ENCODE measurements around the gene NRG3.
"Not testable (repeated sequence)": the region's sequence is repeated elsewhere in the genome, so short reads cannot be mapped to it uniquely, and the experiment has no call there.

The NRG3 gene

DNA sequence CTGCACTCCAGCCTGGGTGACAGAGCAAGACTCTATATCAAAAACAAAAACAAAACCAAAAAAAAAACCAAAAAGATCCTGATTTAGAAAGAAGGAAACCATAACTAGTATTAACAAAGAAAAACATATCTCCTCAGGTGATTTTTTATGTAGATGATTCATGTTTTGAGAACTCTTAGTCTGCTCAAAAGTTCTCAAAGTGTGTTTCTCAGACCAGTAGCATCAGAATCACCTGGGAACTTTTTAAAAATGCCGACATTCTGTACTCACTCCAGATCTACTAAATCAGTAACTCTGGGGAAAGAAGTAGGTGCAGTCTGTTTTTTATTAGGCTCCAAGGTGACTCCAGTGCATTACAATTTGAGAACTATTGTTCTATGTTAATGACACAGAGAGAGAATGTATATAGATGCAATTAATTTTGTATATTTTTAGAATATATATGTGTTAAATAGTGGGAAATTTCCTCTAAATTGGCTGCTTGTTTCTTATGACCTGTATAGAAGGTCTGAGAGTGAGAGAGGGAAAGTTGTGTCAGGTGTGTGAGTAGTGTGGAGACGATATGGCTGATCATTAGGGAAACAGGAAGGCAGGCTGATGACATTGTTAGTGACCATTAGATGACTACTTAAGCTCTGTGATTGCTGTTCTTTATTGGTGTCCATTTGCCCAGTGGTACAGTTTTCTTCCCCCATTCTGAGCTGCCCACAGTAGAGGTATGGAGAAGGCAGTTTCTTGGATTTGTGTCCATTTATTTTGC, 1075.0 kb downstream of the NRG3 start:
- no peak for DNase-seq

DNA sequence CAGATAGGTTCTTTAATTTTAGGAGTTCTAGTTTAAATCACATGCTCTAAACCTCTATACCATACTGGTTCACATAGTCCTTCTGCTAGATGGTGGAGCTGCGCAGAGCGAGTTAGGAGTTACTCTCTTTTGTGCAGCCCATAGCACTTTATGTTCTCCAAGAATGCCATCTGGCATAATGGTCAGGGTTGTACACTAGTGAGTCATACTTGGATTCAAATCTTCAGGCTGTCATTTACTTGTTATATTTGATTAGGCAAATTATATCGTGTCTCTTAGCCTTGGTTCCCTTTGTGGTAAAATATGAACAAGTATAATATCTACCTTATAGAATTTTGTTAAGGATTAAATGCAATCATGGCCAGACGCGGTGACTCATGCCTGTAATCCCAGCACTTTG, 1078.3 kb downstream of the NRG3 start:
- no peak for DNase-seq

DNA sequence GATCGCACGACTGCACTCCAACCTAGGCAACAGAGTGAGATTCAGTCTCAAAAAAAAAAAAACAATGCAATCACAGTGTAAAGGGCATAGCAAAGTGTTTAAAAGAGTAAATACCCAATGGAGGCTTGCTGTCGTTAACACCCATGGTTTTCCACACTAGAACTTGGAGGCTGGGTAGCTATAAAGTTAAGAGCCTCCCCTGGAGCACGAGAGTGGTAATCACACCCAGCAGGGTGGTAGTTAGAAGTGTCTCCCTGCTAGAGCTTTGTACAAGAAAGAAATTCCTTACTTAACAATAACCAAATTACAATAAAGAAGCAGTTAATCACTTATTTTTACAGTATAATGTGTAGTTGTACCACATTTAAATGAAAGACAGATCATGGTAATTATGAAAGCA, 1078.9 kb downstream of the NRG3 start:
- no peak for DNase-seq

DNA sequence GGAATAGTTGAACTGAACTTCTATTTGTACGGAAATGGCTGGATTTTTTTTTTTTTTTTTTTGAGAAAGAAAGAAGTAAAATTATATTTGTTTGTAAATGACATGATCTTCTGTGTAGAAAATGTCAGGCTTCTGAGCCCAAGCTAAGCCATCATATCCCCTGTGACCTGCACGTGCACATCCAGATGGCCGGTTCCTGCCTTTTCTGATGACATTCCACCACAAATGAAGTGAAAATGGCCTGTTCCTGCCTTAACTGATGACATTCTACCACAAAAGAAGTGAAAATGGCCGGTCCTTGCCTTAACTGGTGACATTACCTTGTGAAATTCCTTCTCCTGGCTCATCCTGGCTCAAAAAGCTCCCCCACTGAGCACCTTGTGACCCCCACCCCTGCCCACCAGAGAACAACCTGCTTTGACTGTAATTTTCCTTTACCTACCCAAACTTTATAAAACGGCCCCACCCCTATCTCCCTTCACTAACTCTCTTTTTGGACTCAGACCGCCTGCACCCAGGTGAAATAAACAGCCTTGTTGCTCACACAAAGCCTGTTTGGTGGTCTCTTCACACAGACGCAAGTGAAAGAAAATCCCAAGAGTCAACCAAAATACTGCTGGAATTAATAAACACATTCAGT, 1085.5 kb downstream of the NRG3 start:
- not testable (repeated sequence) for DNase-seq

DNA sequence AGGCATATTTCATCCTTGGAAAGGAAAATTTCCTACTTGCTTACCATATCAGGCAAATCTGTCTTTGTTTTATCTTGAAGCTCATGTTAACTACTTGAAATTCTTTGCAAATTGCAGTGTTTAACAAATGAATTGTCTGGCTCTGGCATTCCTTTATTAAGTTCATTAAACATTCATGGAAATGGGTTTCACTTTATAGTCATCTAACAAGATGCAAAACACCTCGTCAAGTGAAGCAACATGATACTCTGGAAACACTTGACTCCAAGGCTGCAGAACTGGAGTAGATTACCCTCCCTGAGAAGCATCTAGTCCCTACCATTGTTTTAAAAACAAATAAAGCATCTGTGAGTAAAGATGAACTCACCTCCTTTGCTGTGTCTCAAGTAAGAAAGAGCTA, 1086.9 kb downstream of the NRG3 start:
- DNase-seq: no peak

DNA sequence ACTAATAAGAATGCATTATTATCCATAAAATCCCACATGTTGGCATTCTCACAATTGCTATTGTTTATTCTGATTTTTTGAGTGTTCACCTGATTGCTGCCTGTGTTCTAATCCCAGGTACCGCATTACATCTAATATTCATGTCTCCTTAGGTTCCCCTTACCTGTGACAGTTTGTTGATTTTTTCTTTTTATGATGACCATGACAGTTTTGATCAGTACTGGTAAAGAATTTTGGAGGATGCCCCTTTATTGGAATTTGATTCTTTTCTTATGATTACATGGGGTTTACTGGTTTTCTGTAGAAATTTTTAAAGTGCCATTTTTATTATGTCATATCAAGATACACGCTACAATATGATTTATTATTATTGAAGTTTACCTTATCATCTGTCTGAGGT, 1091.1 kb downstream of the NRG3 start:
- no peak for DNase-seq

DNA sequence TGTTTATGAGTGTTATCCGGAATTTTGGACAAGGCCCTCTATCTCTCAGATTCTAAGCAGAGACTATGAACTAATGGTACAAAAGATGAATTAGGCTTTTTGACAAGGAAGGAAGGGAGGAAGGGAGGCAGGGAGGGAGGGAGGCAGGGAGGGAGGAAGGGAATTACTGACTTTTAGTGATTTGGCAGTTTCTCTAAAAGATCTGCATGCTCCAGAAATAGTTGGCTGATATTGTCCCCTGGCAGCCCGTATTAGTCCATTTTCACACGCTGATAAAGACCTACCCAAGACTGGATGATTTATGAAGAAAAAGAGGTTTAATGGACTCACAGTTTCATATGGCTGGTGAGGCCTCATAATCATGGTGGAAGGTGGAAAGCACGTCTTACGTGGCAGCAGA, 1093.5 kb downstream of the NRG3 start:
- DNase-seq: no peak

DNA sequence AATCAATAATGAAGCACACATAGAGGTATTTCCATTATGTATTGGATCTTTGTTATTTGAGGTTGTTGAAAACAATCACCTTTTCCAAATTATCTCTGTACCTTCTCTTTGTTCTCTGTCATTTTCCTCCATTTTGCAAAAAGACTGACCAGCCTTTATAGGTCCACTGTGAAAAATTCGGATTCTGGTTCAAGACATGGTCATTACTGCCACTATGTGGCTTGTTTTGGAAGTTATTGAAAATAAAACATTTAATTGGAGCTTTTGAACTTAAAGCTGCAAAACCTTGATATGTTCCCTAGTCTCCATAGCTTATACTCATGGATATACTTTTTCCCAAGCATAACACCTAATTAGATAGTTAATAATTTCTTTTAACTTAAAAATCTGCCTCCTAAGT, 1094.4 kb downstream of the NRG3 start:
- no peak for DNase-seq

DNA sequence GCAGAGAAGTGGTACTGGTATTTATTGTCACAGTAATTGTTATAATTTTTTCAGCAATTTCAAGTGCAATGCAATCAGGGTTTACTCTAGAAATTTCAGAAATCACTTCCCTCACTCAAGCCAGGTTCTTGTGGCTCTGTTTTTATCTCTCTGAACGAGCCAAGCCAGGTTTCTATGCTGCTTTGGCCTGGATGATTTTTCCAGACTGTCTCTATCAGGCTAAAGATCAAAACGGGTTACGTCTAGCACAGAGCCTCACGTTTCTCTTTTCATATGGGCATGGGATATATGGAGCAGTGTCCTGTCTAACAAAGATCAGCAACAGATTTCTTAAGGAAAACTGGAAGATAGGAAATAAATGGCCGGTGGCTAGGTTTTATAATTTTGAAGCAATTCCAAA, 1105.3 kb downstream of the NRG3 start:
- no peak for DNase-seq

DNA sequence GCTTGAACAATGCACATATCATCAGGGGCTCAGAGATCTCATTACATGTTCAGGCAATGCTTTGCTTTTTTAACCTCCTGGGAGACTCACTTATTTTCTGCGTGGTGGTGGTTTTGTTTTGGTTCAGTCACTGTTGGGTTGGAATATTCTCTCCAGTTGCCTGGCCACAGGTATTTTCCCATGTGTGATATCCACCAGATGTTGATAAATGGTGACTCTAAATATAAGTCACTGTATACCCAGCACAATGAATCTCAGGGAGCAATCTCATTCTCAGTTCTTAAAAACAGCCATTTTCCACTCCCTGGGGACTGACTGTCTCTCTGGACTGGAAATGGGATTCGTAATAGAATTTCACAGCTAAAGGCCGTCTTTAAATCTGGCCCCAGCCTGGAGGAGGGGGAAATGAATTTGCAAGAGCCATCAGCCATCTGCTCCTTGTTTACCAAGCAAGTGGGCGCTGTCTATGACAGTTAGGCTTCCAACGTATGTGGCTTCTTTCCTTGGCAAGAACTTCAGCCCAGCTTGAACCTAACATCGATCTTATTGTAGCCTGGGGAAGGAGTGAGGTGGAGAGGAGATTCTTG, 1106.2 kb downstream of the NRG3 start:
- DNase-seq: no peak

DNA sequence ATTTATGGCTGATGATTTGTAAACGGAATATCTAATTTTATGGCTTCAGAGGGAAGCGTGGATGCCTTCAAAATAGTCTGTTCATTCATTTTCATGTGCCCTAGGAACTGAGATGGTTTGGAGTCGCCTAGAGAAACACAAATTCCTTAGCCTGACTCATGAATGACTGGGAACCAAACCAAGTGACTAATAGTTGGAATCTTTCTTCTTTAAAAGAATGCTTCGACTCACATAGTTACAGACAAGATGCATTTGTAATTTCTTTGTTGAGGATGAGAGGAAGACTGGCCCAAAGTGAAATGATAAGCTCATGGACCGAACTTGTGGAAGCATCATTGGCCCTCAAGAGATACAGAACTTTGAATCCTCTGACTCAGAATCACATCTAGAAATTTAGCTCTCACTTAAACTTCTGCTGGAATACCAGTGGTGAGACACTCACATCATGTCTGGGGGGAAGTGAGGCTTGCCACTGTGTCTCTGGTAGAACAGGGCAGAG, 1107.2 kb downstream of the NRG3 start:
- no peak for DNase-seq

DNA sequence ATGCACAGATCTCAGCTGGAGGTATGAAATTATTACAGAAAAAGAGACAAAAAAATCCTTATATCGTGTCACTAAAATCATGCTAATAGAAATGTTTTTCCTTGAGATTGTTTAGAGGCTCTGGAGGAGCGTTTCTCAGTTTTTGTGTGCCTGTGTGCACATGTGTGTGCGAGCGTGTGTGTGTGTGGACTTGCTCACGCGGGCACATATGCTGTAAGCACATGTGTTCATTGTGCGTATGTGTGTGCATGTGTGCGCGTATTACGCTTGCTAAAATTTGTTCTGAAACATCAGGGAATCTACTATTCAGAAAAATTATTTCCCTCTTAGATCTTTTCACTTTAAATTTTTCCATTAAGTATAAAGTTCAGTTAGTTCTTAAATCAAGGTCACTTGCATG, 1111.2 kb downstream of the NRG3 start:
- DNase-seq: no peak

DNA sequence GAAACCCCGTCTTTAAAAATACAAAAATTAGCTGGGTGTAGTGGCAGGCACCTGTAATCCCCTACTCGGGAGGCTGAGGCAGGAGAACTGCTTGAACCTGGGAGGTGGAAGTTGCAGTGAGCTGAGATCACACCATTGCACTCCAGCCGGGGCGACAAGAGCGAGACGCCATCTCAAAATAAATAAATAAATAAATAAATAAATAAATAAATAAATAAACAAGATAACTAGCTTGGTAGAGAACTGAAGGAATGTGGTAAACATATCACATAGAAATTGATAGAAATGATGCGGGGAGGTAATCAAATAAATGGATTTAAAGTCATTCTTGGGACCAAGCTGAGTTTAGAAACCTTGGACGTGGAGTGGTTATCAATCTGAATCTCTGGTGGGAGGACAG, 1131.5 kb downstream of the NRG3 start:
- not testable (repeated sequence) for DNase-seq

DNA sequence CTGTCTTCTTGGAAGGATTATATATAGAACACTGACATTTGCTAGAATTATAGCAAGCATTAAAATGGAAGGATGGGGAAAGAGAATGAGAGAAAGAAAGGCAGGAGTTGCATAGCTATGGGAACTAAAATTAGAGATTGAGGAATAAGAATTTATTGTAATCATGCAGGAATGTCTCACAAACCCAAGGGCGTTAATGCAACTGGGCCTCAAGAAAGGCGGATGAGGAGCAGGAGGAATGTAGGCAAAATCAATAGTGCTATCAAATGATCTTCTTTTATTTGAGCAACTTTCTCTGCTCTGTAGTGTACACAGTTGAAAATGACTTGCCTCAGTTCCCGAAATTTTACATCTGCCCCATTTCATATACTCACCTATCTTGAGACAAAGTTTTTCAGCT, 1132.5 kb downstream of the NRG3 start:
- no peak for DNase-seq

DNA sequence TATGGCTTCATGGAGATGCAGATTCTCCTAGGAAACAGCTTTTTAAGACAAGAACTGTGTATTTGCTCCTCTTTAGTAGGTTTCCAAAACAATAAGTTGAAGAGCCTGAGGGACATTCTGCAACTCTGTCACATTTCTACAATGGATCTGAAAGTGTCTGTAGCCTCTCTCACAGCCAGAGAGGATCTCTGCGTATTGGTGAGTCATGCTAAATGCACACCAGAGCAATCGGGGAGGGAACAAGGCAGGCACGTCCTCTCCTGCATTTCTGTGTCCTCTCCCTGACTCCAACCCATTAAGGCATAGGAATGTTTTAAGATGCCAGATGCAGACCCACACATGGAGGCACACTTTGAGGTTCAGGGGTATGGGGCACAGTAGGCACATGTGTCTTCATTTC, 1137.9 kb downstream of the NRG3 start:
- no peak for DNase-seq

DNA sequence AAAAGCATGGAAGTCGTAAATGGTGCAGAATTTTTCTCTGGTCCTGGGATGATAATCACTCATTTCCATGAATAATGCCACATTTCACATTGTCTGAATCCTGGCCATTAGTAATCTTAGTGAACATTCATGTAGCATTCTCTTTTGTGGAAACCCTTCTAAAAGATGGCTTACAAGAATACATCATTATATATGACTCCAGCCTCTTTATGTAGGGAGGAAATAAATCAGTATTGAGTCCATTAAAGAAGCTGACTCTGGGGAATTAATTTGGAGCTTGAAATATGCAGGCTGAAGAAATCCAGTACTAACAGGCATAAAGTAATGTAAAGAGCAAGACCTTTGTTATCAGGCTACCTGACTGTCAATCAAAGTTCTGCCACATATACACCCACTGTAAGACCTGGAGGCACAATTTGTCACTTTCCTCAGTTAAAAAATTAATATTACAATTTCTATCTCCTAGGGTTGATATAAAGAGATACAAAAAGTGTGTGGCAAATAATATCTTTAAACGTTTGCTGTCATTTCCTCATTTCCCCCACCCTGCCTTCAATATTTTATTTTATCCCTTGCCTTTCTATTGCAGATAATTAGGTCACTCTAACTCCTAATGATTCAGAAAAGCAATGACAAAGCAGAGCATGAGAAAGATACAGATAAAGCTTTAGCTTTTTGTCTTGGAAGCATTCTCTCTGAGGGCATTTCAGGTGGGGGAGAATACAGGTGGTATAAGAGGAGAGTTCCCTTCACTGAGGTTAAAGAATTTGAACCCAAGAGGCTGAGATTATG, 1142.3 kb downstream of the NRG3 start:
- no peak for DNase-seq

DNA sequence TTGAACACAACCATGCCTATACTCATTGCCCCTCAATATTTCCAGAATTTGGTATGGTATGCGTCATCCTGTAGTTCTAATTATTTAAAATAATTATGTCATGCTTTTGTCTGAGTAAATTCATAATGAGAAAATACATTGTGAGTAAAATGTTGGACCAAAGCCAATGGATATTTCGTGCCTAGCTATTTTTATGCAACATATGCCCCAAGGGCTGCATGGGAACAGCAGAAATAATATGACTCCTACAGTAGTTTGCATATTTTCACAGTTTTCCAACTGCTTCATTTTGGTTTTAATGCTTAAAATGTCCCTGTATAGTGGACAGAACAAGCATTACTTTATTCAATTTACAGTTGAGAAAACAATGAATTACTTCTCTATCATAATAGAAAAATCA, 1148.7 kb downstream of the NRG3 start:
- DNase-seq: no peak
